ENCODE measurements around the gene NFATC3. TPM values are rescaled to one million over a fixed set of nuclear protein-coding genes. Genes with fewer than 3 reads are reported as not detected.

NFATC3 gene

DNA sequence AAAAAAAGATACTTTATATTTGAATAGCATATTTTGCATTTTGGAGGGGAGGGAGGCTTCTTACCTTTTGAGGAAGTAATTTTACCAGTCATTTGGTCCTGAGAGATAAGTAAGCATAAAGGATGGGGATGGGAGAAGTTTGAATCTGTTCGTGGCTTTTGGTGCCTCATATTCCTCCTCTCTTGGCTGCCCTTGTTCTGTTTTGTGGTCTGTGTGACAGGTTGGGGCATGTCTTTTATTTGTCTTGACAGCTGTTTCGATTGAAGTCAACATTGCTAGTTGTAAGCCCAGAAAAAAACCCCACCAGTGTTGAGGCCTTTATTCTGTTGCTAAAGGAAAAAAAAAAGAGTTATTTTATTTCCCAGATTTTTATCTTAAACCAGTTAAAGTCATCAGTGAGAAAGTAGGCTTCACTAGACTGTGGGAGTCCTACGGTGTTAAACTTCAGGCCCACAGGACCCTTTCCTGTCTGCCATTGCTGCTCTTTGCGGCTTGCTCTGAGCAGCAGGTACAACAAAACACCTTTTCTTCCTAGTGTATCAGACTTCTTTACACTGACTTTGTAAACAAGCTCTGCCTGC lies 190.5 kb downstream of the NFATC3 start:
- H3K27me3 ChIP-seq (ENCODE audit: insufficient read depth, poor library complexity, severe bottlenecking) = no peaks in the 10 kb centered on the region
- no peak overlapping the region for H3K4me3 ChIP-seq (replicated peaks; ENCODE audit: insufficient read depth, low read length)
- TF ChIP-seq POLR2AphosphoS5 (IDR thresholded peaks at IDR 0.05; ENCODE audit: low read depth) = no peak
- TF ChIP-seq CTCF (IDR thresholded peaks at IDR 0.05; ENCODE audit: insufficient read depth, low read length) = no peak
- no peak for TF ChIP-seq GABPA (IDR thresholded peaks at IDR 0.05; ENCODE audit: low read depth)
- TF ChIP-seq REST (IDR thresholded peaks at IDR 0.05; ENCODE audit: insufficient replicate concordance, low read depth) = no peak
- no peak for TF ChIP-seq SPI1 (IDR thresholded peaks at IDR 0.05; ENCODE audit: borderline replicate concordance, low read depth)
- no peak for DNase-seq (ENCODE audit: low read depth in 1 of 2, low spot score in 1 of 2)
- H3K27ac ChIP-seq (replicated peaks) = no peak overlapping the region

DNA sequence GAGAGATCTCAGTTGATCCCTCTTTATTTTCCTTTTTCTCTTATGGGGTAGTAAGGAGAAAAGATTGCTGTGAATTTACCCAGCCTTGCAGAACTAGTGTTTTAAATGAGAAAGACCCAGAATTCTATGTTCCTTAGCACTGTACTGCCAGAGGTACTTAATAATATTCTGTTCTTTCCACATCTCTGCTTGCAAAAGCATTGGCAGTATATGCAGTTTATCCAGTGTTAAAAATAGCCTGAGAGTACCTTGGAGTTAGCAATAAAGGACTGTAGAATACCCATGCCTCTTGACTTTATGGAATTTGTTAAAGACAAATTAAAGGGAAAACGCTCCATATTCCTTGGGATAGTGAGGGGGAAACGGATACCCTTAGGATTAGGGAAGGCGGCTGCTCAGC lies 191.1 kb downstream of the NFATC3 start:
- H3K27ac ChIP-seq (replicated peaks) = no peak overlapping the region
- no peak overlapping the region for H3K4me3 ChIP-seq (replicated peaks; ENCODE audit: insufficient read depth, low read length)

More for the DNA sequence above, 191.1 kb downstream of the NFATC3 start:
- TF ChIP-seq REST (IDR thresholded peaks at IDR 0.05; ENCODE audit: insufficient replicate concordance, low read depth) = no peak
- TF ChIP-seq SPI1 (IDR thresholded peaks at IDR 0.05; ENCODE audit: borderline replicate concordance, low read depth) = no peak
- no peak for TF ChIP-seq CTCF (IDR thresholded peaks at IDR 0.05; ENCODE audit: insufficient read depth, low read length)
- TF ChIP-seq POLR2AphosphoS5 (IDR thresholded peaks at IDR 0.05; ENCODE audit: low read depth) = no peak
- TF ChIP-seq GABPA (IDR thresholded peaks at IDR 0.05; ENCODE audit: low read depth) = no peak
- no peaks in the 10 kb centered on the region for H3K27me3 ChIP-seq (ENCODE audit: insufficient read depth, poor library complexity, severe bottlenecking)
- DNase-seq (ENCODE audit: low read depth in 1 of 2, low spot score in 1 of 2) = no peak

Small RNAs within 50 kb of the gene (microRNA-seq; reads per million reads assigned to microRNA genes)
- gene MIR6773 = not detected

All from HL-60 (cell line).